Measurements from ENCODE around the gene MUL1.

Gene MUL1

DNA sequence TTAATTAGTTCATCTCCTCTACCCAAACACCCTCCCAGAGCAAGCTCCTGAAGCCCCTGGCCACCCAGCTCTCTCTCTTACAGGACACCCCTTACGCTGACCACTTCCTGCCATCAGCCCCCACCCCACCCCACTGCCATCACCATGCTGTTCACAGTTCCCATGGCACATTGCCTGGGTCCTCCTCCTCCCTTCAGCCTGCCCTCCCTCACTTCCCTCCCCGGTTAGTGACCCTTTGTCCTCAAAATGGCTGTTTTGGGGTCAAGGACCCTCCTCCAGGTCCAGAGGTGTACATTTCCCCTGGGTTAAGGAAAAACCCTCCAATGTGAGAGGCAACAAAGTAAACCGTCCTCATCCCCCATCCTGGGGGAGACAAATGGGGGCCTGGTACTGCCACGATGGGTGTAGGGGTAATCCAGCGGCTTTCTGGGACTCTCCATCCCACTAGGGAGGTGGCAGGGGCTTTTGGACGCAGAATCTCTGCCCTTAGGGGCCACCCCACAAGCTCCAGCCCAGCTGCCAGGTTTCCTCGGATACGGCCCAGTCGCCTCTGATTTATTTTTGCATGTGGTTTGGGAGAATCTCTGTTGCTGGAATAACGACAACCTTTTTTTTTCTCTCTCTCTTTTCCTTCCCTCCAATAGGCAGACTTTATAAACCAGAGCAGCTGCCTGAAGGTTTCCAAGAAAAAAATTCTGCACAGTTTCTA is 30.4 kb downstream of the MUL1 start:
- TF ChIP-seq, protein P1, sequence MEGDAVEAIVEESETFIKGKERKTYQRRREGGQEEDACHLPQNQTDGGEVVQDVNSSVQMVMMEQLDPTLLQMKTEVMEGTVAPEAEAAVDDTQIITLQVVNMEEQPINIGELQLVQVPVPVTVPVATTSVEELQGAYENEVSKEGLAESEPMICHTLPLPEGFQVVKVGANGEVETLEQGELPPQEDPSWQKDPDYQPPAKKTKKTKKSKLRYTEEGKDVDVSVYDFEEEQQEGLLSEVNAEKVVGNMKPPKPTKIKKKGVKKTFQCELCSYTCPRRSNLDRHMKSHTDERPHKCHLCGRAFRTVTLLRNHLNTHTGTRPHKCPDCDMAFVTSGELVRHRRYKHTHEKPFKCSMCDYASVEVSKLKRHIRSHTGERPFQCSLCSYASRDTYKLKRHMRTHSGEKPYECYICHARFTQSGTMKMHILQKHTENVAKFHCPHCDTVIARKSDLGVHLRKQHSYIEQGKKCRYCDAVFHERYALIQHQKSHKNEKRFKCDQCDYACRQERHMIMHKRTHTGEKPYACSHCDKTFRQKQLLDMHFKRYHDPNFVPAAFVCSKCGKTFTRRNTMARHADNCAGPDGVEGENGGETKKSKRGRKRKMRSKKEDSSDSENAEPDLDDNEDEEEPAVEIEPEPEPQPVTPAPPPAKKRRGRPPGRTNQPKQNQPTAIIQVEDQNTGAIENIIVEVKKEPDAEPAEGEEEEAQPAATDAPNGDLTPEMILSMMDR (IDR thresholded peaks at IDR 0.05; ENCODE audit: low read depth, low read length), result no peak

DNA sequence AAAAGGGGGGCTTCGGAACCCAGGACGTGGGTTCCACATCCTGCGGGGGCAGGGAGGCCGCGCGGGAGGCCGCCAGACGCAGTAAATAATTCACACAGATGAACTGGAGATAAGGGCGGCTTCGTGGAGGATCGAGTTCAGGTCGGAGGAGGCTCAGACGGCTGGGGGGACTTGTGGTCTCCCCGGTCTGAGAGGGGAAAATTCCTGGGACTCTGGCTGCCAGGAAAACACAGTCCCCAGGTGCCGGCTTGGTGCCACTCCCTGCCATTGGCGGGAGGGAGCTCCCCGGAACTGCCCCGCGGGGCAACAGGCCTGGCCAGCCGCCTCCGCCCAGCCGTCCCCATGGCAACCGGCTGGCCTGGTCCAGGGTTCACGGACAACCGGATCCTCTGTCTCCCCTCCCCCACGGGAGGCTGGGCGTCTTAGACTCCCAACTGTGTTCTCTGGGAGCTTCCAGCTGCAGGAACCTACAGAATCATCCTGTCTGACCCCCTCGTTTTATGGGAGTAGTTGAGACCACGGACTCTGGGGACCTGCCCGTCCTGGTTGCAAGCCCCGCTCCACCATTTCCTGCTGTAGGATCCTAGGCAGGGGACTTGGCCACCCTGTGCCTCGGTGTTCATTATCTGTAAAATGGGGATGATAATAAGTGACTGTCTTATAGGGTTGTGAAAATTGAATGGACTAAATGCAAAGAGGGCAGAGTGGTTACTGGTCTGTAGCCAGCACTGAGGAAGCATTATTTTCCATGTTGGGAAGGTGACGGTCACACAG is 31.5 kb downstream of the MUL1 start:
- H3K4me3 ChIP-seq (ENCODE audit: low read depth, low read length), result no peak overlapping the region
- TF ChIP-seq, protein P1 (IDR thresholded peaks at IDR 0.05; ENCODE audit: low read depth, low read length), result no peak

More for the DNA sequence above, 30.4 kb downstream of the MUL1 start:
- H3K4me3 ChIP-seq (ENCODE audit: low read depth, low read length), result no peak overlapping the region

DNA sequence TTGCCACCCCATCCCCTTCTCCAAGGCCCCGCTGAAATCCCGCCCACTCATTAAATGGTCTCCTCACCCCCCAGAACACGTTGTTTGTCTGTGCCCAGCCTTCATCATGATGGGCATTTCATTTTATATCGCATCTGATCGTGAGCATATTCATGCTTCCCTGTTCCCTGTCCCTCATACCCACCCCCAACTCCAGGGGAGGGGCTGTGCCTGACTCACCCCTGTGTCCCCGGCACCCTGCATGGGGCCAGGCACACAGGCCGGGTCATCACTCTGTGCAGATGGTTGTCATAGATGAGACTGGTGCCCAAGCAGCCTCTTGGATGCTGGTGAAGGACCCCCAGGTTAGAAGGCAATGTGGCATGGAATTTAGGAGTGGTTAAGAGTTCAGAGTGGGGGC is 33.0 kb downstream of the MUL1 start:
- TF ChIP-seq, protein P1 (IDR thresholded peaks at IDR 0.05; ENCODE audit: low read depth, low read length), result no peak
- H3K4me3 ChIP-seq (ENCODE audit: low read depth, low read length), result no peak overlapping the region

DNA sequence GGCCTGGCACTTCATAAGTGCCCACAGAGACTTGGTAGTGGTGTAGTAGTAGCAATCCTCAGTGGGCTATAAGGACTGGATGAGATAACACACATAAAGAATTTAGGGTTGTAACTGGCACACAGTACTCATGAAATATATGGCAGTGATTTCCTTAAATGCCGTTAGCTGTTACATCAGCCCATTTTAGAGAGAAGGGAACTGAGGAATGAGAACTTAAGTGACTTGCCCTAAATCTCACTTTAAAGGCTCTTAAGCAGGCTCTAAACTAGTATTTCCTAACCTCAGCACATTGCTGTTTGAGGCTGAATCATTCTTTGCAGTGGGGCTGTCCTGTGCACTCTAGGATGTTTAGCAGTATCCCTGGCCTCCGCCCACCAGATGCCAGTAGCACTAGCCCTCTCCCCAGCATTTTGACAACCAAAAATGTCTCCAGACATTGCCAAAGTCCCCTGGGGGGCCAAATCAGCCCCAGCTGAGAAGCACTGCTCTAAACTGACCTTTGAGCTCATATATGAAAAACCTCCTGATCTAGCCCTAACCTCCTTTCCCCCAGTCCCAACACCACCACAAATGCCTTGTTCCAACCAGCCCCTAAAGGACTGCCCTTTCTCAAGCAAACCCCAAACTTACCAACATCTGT is 33.5 kb downstream of the MUL1 start:
- TF ChIP-seq, protein P1 (IDR thresholded peaks at IDR 0.05; ENCODE audit: low read depth, low read length), result no peak

DNA sequence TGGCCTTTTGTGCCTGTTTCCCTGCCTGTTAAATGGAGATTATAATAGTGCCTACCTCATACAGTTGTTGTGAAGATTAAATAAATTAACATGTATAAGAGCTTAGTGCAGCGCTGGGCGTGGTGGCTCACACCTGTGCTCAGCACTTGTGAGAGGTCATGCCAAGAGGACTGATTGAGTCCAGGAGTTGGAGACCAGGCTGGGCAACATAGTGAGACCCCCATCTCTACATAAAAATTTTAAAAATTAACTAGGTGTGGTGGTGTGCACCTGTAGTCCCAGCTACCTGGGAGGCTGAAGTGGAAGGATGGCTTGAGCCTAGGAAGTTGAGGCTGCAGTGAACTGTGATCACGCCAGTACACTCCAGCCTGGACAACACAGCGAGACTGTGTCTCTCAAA is 34.1 kb downstream of the MUL1 start:
- no peak overlapping the region for H3K4me3 ChIP-seq (ENCODE audit: low read depth, low read length)
- TF ChIP-seq, protein P1 (IDR thresholded peaks at IDR 0.05; ENCODE audit: low read depth, low read length), result no peak

More for the DNA sequence above, 33.5 kb downstream of the MUL1 start:
- H3K4me3 ChIP-seq (ENCODE audit: low read depth, low read length), result no peak overlapping the region

DNA sequence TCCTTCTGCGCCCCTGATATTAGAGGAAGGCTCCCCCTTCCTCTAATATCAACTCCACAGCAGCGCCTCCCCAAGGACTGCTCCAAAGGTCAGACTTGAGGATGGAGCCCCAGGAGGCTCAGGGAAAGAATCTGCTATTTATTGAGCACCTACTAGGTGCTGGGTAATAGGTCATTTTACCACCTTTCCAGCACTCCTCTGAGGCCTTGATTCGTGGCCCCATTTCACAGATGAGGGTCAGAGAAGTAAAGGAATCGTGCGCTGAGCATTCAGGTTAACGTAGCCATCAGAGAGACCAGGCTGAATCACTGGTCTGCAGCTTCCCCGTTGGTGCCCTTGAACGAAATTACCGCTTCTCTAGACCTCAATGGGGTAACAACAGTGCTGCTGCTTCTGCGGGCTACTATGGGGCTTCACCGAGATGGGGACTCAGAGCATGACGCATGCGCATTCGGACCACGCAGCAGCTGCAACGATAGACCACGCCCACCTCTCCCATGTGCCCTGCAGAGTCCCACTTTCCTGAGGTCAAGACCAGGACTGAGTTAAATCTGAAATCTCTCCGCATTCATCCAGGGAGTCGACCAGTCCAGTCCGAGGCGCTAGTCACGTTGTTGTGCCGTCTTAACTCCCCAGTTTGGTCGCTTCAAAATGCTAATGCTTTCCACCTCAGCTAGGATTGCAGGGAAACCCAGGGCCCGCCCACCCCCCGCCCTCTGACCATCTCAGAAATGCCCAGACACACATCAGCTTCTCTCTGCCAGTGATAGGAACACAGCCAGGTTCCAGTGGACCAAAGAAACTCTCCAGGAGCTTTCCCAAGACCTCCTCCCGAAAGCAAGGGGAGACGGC is 34.9 kb downstream of the MUL1 start:
- no peak overlapping the region for H3K4me3 ChIP-seq (ENCODE audit: low read depth, low read length)
- TF ChIP-seq, protein P1 (IDR thresholded peaks at IDR 0.05; ENCODE audit: low read depth, low read length), result no peak
